SJCRH30 (cell line): ENCODE measurements around the gene CYP27C1. TPM values are rescaled to one million over a fixed set of nuclear protein-coding genes. Genes with fewer than 3 reads are reported as not detected.
A peak's percentile ranks its signal among the peaks of the same experiment; 100 is the strongest.
"Not testable (repeated sequence)": the region's sequence is repeated elsewhere in the genome, so short reads cannot be mapped to it uniquely, and the experiment has no call there.

Experiments
- DNase-seq, 2 experiments: peaks; one replicate each; pipeline ENCODE4 v3.0.0-alpha.2; 2015 to 2020
- H3K27ac ChIP-seq: fragments of 250-450 bp; sonication (Bioruptor Pico); 2 replicates; pipeline ENCODE4 v1.5.1; 2020; ENCODE audit warnings: mild to moderate bottlenecking, moderate library complexity
- H3K27me3 ChIP-seq: fragments of 250-450 bp; sonication (Bioruptor Pico); 2 replicates; pipeline ENCODE4 v1.5.1; 2020; ENCODE audit warnings: mild to moderate bottlenecking, moderate library complexity
- H3K36me3 ChIP-seq: fragments of 250-450 bp; sonication (Bioruptor Pico); 2 replicates; pipeline ENCODE4 v1.5.1; 2020; ENCODE audit warnings: mild to moderate bottlenecking, moderate library complexity
- H3K4me1 ChIP-seq: fragments of 250-450 bp; sonication (Bioruptor Pico); 2 replicates; pipeline ENCODE4 v1.5.1; 2020; ENCODE audit warnings: mild to moderate bottlenecking, moderate library complexity
- H3K4me3 ChIP-seq: fragments of 250-450 bp; sonication (Bioruptor Pico); 2 replicates; pipeline ENCODE4 v1.5.1; 2020; ENCODE audit warnings: mild to moderate bottlenecking, moderate library complexity
- H3K9me3 ChIP-seq: fragments of 250-450 bp; sonication (Bioruptor Pico); replicated peaks from 2 replicates; pipeline ENCODE4 v1.5.1; 2020; ENCODE audit warnings: mild to moderate bottlenecking, moderate library complexity
- total RNA-seq: library from RNA; depleted of rRNA; stranded (reverse); fragments of >200 nt; shearing (Covaris generic); gene quantifications from 2 replicates; pipeline ENCODE4 v1.2.3, GENCODE V29; 2014

Gene CYP27C1
- total RNA-seq, 1 experiment from 2014 or later = 0.30 TPM

GRCh38 chr2:127229555-127229954 lies 9.5 kb upstream of the CYP27C1 start:
- Histone ChIP-seq H3K36me3 (no peaks in the 10 kb centered on the region), H3K27ac (no peak overlapping the region), H3K4me1 (peaks cover 12% of the 10 kb centered on the region), H3K4me3 (no peak overlapping the region), H3K9me3 (no peaks in the 10 kb centered on the region), H3K27me3 (no peaks in the 10 kb centered on the region)
- DNase-seq = no peak

- H3K36me3 ChIP-seq = no peaks in the 10 kb centered on the region
- H3K4me3 ChIP-seq = no peak overlapping the region
- H3K27ac ChIP-seq = no peak overlapping the region
- DNase-seq = no peak
- H3K27me3 ChIP-seq = no peaks in the 10 kb centered on the region
- H3K9me3 ChIP-seq = no peaks in the 10 kb centered on the region
- H3K4me1 ChIP-seq = peaks cover 12% of the 10 kb centered on the region
Measured at GRCh38 chr2:127228102-127228501, 8.0 kb upstream of the CYP27C1 start.

- not testable (repeated sequence) for H3K27ac ChIP-seq
Measured at GRCh38 chr2:127227264-127227660, 7.2 kb upstream of the CYP27C1 start.

DNA sequence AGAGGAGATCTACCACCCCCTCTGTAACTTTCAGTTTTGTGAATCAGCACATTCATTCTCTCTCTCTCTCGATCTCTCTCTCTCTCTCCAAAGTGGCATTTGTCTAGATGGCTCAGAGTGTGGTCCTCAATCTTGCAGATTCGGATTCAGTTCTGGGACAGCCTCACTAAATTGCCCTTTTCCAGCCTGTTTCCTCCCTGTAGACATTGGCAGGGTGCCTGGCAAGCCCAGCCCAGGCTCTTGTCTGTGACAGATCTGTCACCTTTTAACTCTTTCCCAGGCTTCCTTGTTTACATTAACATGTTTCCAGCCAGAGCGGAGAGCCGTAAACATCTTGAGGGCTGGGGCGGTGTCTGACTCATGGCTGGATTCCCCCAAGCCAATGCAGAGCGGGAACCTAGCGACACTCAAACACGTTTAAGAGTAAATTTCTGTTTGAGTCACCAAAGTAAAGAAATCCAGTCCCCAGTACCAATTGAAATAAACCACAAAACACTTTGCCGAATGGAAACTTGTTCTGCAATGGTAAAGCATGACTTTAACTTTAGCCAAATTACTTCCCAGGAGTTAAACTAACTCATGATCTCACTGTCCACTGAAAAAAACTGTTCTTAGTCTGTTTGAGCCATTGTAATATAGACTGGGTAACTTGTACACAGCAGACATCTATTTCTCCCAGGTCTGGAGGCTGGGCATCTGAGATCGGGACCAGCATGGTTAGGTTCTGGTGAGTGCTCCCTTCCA lies 6.6 kb upstream of the CYP27C1 start:
- H3K27me3 ChIP-seq = no peaks in the 10 kb centered on the region
- no peaks in the 10 kb centered on the region for H3K36me3 ChIP-seq
- DNase-seq = peak; percentile 21 to 42
- H3K9me3 ChIP-seq = no peaks in the 10 kb centered on the region
- H3K4me3 ChIP-seq = peak overlapping the region; percentile 2; the same call in 1 of the 2 replicates
- H3K27ac ChIP-seq = no peak overlapping the region
- peaks cover 12% of the 10 kb centered on the region for H3K4me1 ChIP-seq

More at GRCh38 chr2:127227264-127227660, 7.2 kb upstream of the CYP27C1 start:
- not testable (repeated sequence) for H3K4me3 ChIP-seq, H3K27me3 ChIP-seq, DNase-seq, H3K9me3 ChIP-seq, H3K36me3 ChIP-seq
- peaks cover 12% of the 10 kb centered on the region for H3K4me1 ChIP-seq

GRCh38 chr2:127226132-127226519 lies 6.0 kb upstream of the CYP27C1 start:
- Histone ChIP-seq H3K27ac (no peak overlapping the region), H3K27me3 (no peaks in the 10 kb centered on the region)

GRCh38 chr2:127225186-127225960 lies 5.3 kb upstream of the CYP27C1 start:
- Histone ChIP-seq H3K4me3 (peak overlapping the region; percentile 37), H3K27me3 (no peaks in the 10 kb centered on the region), H3K36me3 (no peaks in the 10 kb centered on the region), H3K27ac (peak overlapping the region; percentile 14), H3K4me1 (peaks cover 12% of the 10 kb centered on the region), H3K9me3 (no peaks in the 10 kb centered on the region)
- peak; percentile 39 to 67 for DNase-seq

More at GRCh38 chr2:127226132-127226519, 6.0 kb upstream of the CYP27C1 start:
- Histone ChIP-seq H3K36me3 (no peaks in the 10 kb centered on the region), H3K4me3 (no peak overlapping the region), H3K4me1 (peaks cover 12% of the 10 kb centered on the region), H3K9me3 (no peaks in the 10 kb centered on the region)
- DNase-seq = no peak

DNA sequence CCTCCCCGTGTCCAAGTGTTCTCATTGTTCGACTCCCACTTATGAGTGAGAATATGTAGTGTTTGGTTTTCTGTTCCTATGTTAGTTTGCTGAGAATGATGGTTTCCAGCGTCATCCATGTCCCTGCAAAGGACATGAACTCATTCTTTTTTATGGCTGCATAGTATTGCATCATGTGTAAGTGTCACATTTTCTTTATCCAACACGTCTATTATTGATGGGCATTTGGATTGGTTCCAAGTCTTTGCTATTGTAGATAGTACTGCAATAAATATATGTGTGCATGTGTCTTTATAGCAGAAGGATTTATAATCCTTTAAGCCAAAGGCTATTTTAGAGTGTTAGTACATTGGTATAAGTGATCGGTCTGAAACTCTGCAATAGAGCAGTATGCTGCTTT lies 4.0 kb upstream of the CYP27C1 start:
- H3K4me1 ChIP-seq = peaks cover 12% of the 10 kb centered on the region
- not testable (repeated sequence) for DNase-seq, H3K27me3 ChIP-seq, H3K9me3 ChIP-seq, H3K36me3 ChIP-seq, H3K4me3 ChIP-seq, H3K27ac ChIP-seq

DNA sequence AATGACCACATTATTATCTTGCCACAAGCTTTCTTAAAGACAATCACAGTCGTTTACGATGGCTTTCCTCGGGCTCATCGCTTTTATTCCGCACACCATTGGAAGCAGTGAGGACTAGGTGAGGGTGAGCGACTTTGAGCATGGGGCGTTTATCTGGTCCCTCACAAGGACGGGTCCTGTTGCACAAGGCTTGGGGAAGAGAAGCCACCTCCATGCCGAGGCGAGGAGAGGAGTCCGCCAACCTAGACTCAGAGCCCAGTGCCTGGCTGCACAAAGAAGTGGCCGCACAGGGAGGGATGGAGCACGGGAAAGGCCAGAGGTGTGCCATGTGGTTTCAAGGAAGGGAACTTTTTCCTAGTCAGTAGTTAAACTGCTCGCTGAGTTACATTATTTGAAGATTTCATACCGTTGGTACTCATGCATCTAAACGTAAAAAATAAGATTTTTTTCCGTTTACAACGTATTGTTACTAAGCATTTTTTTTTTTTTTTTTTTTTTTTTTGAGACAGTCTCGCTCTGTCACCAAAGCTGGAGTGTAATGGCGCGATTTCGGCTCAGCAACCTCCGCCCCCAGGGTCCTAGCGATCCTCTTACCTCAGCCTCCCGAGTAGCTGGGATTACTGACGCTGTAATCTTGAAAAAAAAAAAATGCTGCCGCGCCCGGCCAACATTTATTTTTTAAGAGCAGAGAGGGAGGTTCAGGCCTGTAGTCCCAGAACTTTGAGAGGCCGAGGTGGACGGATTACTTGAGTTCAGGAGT lies 849 bp upstream of the CYP27C1 start:
- peak overlapping the region; percentile 63 for H3K4me3 ChIP-seq
- peaks cover 12% of the 10 kb centered on the region for H3K4me1 ChIP-seq
- H3K36me3 ChIP-seq = no peaks in the 10 kb centered on the region
- H3K9me3 ChIP-seq = 0 out of 2 replicates have a peak, but pooled peaks cover 3% of the 10 kb centered on the region
- H3K27ac ChIP-seq = no peak overlapping the region; the same call in 1 of the 2 replicates
- no peaks in the 10 kb centered on the region for H3K27me3 ChIP-seq
- DNase-seq = peak; percentile 57 to 73

DNA sequence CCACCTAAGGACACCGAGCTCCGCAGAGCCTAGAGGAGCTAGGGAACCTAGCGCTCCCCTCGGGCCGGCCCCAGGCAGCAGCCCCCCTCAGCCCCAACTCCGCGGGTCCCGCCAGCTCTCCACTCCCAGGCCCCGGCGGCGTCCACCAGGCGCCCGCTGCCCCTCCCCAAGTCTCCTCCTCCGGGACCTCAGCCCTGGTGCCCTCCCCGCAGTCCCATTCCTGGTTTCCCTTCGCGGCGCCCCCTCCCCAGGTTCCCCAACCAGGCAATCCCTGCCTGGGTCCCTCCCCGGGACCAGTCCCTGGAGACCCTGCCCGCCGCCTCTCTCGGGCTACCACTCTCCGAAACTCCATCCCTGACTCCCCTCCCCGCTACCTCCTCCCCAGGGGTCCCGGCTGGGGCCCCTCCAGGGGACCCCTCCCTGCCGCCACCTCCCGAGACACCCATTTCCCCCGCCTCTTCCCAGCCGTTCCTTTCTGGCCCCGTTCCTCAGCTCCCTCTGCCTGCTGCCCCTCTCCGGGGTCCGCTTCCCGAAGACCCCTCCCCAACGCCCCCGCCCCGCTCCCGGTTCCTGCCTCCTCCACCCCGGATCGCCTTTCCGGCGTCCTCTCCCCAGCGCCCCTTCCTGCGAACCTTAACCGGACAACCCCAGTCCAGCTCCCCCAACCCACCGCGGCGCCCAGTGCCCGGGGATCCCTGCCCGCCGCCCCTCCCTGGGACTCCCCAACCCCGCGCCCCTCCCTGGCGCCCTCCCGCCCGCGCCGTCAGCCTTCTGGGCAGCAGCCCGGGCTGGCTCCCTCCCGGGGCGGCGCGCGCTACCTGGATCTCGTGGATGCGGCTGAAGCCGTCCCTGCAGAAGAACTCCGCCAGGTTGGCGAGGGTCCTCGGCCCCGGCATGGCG lies 678 bp downstream of the CYP27C1 start:
- Histone ChIP-seq H3K27ac (no peak overlapping the region), H3K4me3 (peak overlapping the region; percentile 63), H3K9me3 (0 out of 2 replicates have a peak, but pooled peaks cover 4% of the 10 kb centered on the region), H3K27me3 (no peaks in the 10 kb centered on the region), H3K4me1 (no peaks in the 10 kb centered on the region), H3K36me3 (no peaks in the 10 kb centered on the region)
- DNase-seq = peak; percentile 28 to 42

DNA sequence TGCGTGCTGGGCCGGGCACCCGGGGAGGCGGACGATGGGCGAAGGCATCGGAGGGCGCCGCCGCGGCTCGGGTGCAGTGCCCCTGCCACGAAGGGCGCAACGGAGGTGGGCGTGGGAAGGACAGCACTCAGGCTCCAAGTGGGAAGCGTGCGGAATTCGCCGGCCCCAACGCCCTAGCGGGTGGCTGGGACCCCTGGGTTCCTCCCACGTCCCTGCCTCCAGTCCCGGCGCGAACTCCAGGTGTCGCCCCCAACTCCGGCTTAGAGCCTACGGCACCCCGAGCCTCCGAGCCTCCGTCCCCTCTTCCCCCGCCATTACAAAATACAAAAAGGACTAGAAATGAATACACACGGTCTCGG lies 1.3 kb downstream of the CYP27C1 start:
- Histone ChIP-seq H3K9me3 (0 out of 2 replicates have a peak, but pooled peaks cover 4% of the 10 kb centered on the region), H3K27ac (no peak overlapping the region)

GRCh38 chr2:127217470-127218325 lies 2.4 kb downstream of the CYP27C1 start:
- Histone ChIP-seq H3K4me3 (no peak overlapping the region), H3K4me1 (no peaks in the 10 kb centered on the region), H3K36me3 (no peaks in the 10 kb centered on the region), H3K9me3 (0 out of 2 replicates have a peak, but pooled peaks cover 4% of the 10 kb centered on the region), H3K27ac (no peak overlapping the region), H3K27me3 (no peaks in the 10 kb centered on the region)
- DNase-seq = no peak

More for the DNA sequence above, 1.3 kb downstream of the CYP27C1 start:
- H3K27me3 ChIP-seq = no peaks in the 10 kb centered on the region
- H3K4me3 ChIP-seq = no peak overlapping the region
- H3K4me1 ChIP-seq = no peaks in the 10 kb centered on the region
- no peak for DNase-seq
- no peaks in the 10 kb centered on the region for H3K36me3 ChIP-seq

DNA sequence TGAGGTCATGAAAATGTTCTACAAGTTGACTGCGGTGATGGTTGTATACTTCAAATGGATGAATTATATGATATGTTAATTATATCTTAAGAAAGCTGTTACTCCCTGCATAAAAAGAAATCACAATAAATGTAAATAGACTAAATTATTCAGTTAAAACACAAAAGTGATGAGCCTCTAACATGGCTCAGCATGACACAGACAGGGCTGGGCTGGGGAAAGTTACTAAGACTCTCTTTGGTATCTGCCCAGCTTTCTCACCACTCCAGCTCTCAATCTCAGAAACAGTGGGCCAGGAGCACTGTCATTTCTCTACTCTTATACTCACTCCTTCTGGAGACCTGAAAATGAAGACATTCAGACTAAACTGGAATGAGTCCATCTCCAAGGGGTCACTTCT lies 3.5 kb downstream of the CYP27C1 start:
- Histone ChIP-seq H3K9me3 (0 out of 2 replicates have a peak, but pooled peaks cover 4% of the 10 kb centered on the region), H3K4me3 (no peak overlapping the region), H3K27ac (no peak overlapping the region), H3K4me1 (no peaks in the 10 kb centered on the region), H3K27me3 (no peaks in the 10 kb centered on the region), H3K36me3 (no peaks in the 10 kb centered on the region)
- no peak for DNase-seq

- H3K4me1 ChIP-seq = no peaks in the 10 kb centered on the region
- no peak overlapping the region for H3K4me3 ChIP-seq
- no peaks in the 10 kb centered on the region for H3K27me3 ChIP-seq
- H3K9me3 ChIP-seq = 0 out of 2 replicates have a peak, but pooled peaks cover 4% of the 10 kb centered on the region
- H3K27ac ChIP-seq = no peak overlapping the region
- DNase-seq = no peak
- no peaks in the 10 kb centered on the region for H3K36me3 ChIP-seq
Measured at GRCh38 chr2:127216095-127216494, 4.0 kb downstream of the CYP27C1 start.
